ENCODE results near the gene PTPRU.

DNA sequence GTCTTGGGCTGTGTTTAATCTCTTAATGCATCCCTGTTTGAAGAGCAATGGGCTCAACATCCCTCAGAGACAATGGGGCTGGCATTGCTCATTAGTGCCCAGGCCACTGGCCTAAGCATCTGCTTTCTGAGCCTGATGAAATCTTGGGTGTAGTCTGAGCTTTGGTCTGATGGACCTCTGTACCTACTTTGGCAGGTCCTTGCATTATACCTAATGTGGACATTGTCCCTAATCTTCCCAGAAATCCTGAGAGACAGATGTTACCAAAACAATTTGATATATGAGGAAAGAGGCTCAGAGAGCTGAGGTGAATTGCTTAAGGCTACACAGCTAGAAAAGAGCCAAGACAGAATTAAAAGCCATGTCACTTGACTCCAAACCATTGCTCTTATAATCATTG lies 95.0 kb downstream of the PTPRU start:
- TF ChIP-seq, protein P1, sequence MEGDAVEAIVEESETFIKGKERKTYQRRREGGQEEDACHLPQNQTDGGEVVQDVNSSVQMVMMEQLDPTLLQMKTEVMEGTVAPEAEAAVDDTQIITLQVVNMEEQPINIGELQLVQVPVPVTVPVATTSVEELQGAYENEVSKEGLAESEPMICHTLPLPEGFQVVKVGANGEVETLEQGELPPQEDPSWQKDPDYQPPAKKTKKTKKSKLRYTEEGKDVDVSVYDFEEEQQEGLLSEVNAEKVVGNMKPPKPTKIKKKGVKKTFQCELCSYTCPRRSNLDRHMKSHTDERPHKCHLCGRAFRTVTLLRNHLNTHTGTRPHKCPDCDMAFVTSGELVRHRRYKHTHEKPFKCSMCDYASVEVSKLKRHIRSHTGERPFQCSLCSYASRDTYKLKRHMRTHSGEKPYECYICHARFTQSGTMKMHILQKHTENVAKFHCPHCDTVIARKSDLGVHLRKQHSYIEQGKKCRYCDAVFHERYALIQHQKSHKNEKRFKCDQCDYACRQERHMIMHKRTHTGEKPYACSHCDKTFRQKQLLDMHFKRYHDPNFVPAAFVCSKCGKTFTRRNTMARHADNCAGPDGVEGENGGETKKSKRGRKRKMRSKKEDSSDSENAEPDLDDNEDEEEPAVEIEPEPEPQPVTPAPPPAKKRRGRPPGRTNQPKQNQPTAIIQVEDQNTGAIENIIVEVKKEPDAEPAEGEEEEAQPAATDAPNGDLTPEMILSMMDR (IDR thresholded peaks at IDR 0.05): no peak
- no peak for TF ChIP-seq POLR2A (IDR thresholded peaks at IDR 0.05)
- TF ChIP-seq EP300 (IDR thresholded peaks at IDR 0.05; ENCODE audit: low read depth): no peak

Data from transverse colon (tissue), 3 donors.